Endothelial cell of umbilical vein (primary cell): ENCODE results near the gene USP48. TPM values are rescaled to one million over a fixed set of nuclear protein-coding genes. Genes with fewer than 3 reads are reported as not detected.
A peak's percentile ranks its signal among the peaks of the same experiment; 100 is the strongest.

Source experiments
- BruUV-seq: library from RNA; stranded (reverse); fragments of 400-500 nt; replicated peaks from 2 replicates; lab custom pipeline; 2021; lab: Mats Ljungman, UMichigan
- CTCF ChIA-PET: fragments of 300-600, 350-600 bp; sonication (Branson Sonifier 250); formaldehyde crosslinking; loops from one replicate; lab custom pipeline; 2021; ENCODE audit warnings: antibody characterized with exemption, inconsistent platforms; lab: Charles Lee
- POLR2A ChIA-PET: fragments of 300-600, 350-600 bp; sonication (Branson Sonifier 250); formaldehyde crosslinking; loops from one replicate; lab custom pipeline; 2021; ENCODE audit warnings: antibody characterized with exemption, inconsistent platforms; lab: Charles Lee
- DNase-seq: peaks from one replicate; pipeline ENCODE4 v3.0.0-alpha.2; 2011; ENCODE audit warnings: low read depth, low spot score
- FAIRE-seq: peaks from 2 replicates; lab custom pipeline; 2011; peaks lifted over from hg19 to GRCh38; lab: Jason Lieb, UNC
- H2AFZ ChIP-seq: 2 replicates; pipeline ENCODE4 v1.6.0; 2012; ENCODE audit warnings: low read depth, low read length, control low read depth, inconsistent platforms
- H3K27ac ChIP-seq: 2 replicates; pipeline ENCODE4 v1.5.1; 2011; ENCODE audit warnings: low read depth, mild to moderate bottlenecking, control low read depth, low read length, moderate library complexity; ENCODE audit not compliant: insufficient read depth
- H3K27me3 ChIP-seq, 2 experiments: 2 replicates each; pipeline versions ENCODE4 v1.6.0 to v1.6.1; 2011; ENCODE audit warnings: low read length in 2 of 2, mixed read lengths in 1 of 2; ENCODE audit not compliant: control insufficient read depth in 2 of 2, insufficient read depth in 2 of 2
- H3K36me3 ChIP-seq, 2 experiments: 2 replicates in 1 of 2; 3 replicates in 1 of 2; pipeline ENCODE4 v1.5.1; 2011; ENCODE audit warnings: low read length in 2 of 2, mild to moderate bottlenecking in 1 of 2, moderate library complexity in 1 of 2; ENCODE audit not compliant: control insufficient read depth in 2 of 2, insufficient read depth in 2 of 2; ENCODE audit errors: extremely low read depth in 1 of 2
- H3K4me1 ChIP-seq: 3 replicates; pipeline ENCODE4 v1.5.1; 2011; ENCODE audit warnings: mild to moderate bottlenecking, low read length; ENCODE audit not compliant: control insufficient read depth, insufficient read depth; ENCODE audit errors: extremely low read depth
- H3K4me2 ChIP-seq: 2 replicates; pipeline ENCODE4 v1.6.1; 2011; ENCODE audit warnings: low read length, control low read depth, mixed read lengths; ENCODE audit not compliant: insufficient read depth
- H3K4me3 ChIP-seq, 3 experiments: fragments of 200-600 bp in 1 of 3; sonication (generic), shearing (Covaris generic) in 1 of 3; replicated peaks in 1 of 3; 2 replicates each; pipeline ENCODE4 v1.5.1; 2011 to 2016; ENCODE audit warnings: control low read depth in 3 of 3, low read length in 3 of 3, mild to moderate bottlenecking in 2 of 3, inconsistent platforms in 1 of 3, low read depth in 1 of 3, moderate library complexity in 1 of 3; ENCODE audit not compliant: insufficient read depth in 1 of 3
- H3K79me2 ChIP-seq: 2 replicates; pipeline ENCODE4 v1.6.0; 2012; ENCODE audit warnings: low read length, inconsistent platforms; ENCODE audit not compliant: control insufficient read depth, insufficient read depth
- H3K9ac ChIP-seq: replicated peaks from 2 replicates; pipeline ENCODE3; 2011; ENCODE audit warnings: low read length, control low read depth; ENCODE audit not compliant: insufficient read depth; ENCODE audit errors: extremely low read depth
- H3K9me1 ChIP-seq: replicated peaks from 3 replicates; pipeline ENCODE4 v1.6.0; 2011; ENCODE audit warnings: mild to moderate bottlenecking, low read length; ENCODE audit not compliant: control insufficient read depth, insufficient read depth; ENCODE audit errors: extremely low read depth
- H3K9me3 ChIP-seq: replicated peaks from 2 replicates; pipeline ENCODE4 v1.5.1; 2012; ENCODE audit warnings: low read length, inconsistent platforms; ENCODE audit not compliant: control insufficient read depth, insufficient read depth
- H4K20me1 ChIP-seq: replicated peaks from 2 replicates; pipeline ENCODE3; 2011; ENCODE audit warnings: mild to moderate bottlenecking, low read length; ENCODE audit not compliant: control insufficient read depth, insufficient read depth; ENCODE audit errors: extremely low read depth
- CTCF ChIP-seq, 2 donors: IDR thresholded peaks; 1 replicate in 1 of 2; 2 replicates in 1 of 2; pipeline ENCODE4 v1.5.1; 2011; ENCODE audit warnings: low read length in 2 of 2, mild to moderate bottlenecking in 2 of 2, moderate library complexity in 2 of 2, control low read depth in 1 of 2, inconsistent platforms in 1 of 2, low read depth in 1 of 2; ENCODE audit not compliant: insufficient read depth in 1 of 2; ENCODE audit errors: extremely low read depth in 1 of 2
- EZH2 ChIP-seq: IDR thresholded peaks from 2 replicates; pipeline ENCODE4 v1.6.1; 2012; ENCODE audit warnings: borderline replicate concordance, low read depth, mild to moderate bottlenecking, moderate library complexity, low read length, inconsistent platforms; ENCODE audit not compliant: severe bottlenecking
- FOS ChIP-seq: IDR thresholded peaks from 2 replicates; pipeline ENCODE4 v1.6.1; 2011; ENCODE audit warnings: mild to moderate bottlenecking, low read length, moderate library complexity, borderline replicate concordance; ENCODE audit not compliant: insufficient read depth
- GATA2 ChIP-seq: IDR thresholded peaks from 2 replicates; pipeline ENCODE4 v1.7.0; 2011; ENCODE audit warnings: low read depth, mild to moderate bottlenecking, moderate library complexity, mixed read lengths, low read length; ENCODE audit not compliant: insufficient read length, insufficient read depth
- JUN ChIP-seq: IDR thresholded peaks from 2 replicates; pipeline ENCODE4 v1.6.1; 2011; ENCODE audit warnings: borderline replicate concordance, low read depth; ENCODE audit not compliant: insufficient read length, insufficient read depth
- MAX ChIP-seq: IDR thresholded peaks from 2 replicates; pipeline ENCODE4 v1.6.1; 2011; ENCODE audit not compliant: insufficient read depth, insufficient read length
- MYC ChIP-seq: IDR thresholded peaks from one replicate; pipeline ENCODE4 v1.6.1; 2011; ENCODE audit warnings: mild to moderate bottlenecking, low read depth, low read length
- POLR2A ChIP-seq: IDR thresholded peaks from 2 replicates; pipeline ENCODE4 v1.6.1; 2012; ENCODE audit warnings: low read depth, mild to moderate bottlenecking, control low read depth, low read length
- POLR2AphosphoS5 ChIP-seq: IDR thresholded peaks from 2 replicates; pipeline ENCODE4 v1.6.1; 2012; ENCODE audit warnings: low read depth, mild to moderate bottlenecking, control low read depth, low read length, moderate library complexity; ENCODE audit not compliant: insufficient read depth
- dilution Hi-C: fragments of 300-500 bp; cut with MboI; formaldehyde crosslinking; loops from one replicate; pipeline ENCODE4 v1.15.0; 2019; ENCODE audit warnings: low sequenced_read_pairs; ENCODE audit not compliant: extremely low pct_ligation_motif_present
- intact Hi-C: fragments of 100-400 bp; cut with micrococcal nuclease; formaldehyde crosslinking; loops from one replicate; pipeline ENCODE4 v1.10.0; 2022
- polyA plus RNA-seq, 4 experiments: library from polyadenylated mRNA; depleted of rRNA in 3 of 4; stranded (reverse) in 3 of 4; unstranded in 1 of 4; fragments of >200 nt; gene quantifications; 2 replicates each; pipeline versions ENCODE4 v1.2.1 to v1.2.3, GENCODE V29; 2011 to 2012; ENCODE audit warnings: missing spikeins in 1 of 4
- total RNA-seq: library from RNA; stranded (reverse); gene quantifications from 2 replicates; pipeline ENCODE4 v1.2.3, GENCODE V29; 2021

Gene USP48
- total and polyA plus RNA-seq, 2 donors (not counting 3 experiments of a cell fraction or from before 2014, with no cell fraction given): 27.2 to 149 TPM

- Histone ChIP-seq H3K4me1 (peaks cover 20% of the 10 kb centered on the region), H3K4me3 (no peak overlapping the region), H3K27ac (no peak overlapping the region), H3K4me2 (no peak overlapping the region), H3K27me3 (no peaks in the 10 kb centered on the region), H3K9me3 (no peaks in the 10 kb centered on the region), H3K9ac (no peak overlapping the region), H3K79me2 (peaks cover 6% of the 10 kb centered on the region), H4K20me1 (no peaks in the 10 kb centered on the region), H2AFZ (no peak overlapping the region), H3K9me1 (no peaks in the 10 kb centered on the region), H3K36me3 (peaks cover 6 to 30% of the 10 kb centered on the region in 2 experiments)
- FAIRE-seq (no peak), DNase-seq (no peak)
- ChIA-PET POLR2A (no interaction called here), CTCF (interaction anchor here (1.5 to 2.7 kb wide), 2 partner anchors 37 to 58 kb away, joined by 3 to 11 read pairs; no protein-coding TSS in a partner anchor)
- dilution Hi-C loops (no loop called here), intact Hi-C loops (loop anchor here (5.0 kb wide), 2 partner anchors 43 to 58 kb away; partner anchors contain the start of gene USP48)
- no peak for TF ChIP-seq CTCF (IDR thresholded peaks at IDR 0.05; ENCODE audit: extremely low read depth in 1 of 2, insufficient read depth in 1 of 2, low read depth in 1 of 2, low read length in 2 of 2)
- no peak for TF ChIP-seq POLR2AphosphoS5
- no TSS peak for BruUV-seq
Observed at GRCh38 chr1:21724098-21724497, 58.9 kb downstream of the USP48 start.

DNA sequence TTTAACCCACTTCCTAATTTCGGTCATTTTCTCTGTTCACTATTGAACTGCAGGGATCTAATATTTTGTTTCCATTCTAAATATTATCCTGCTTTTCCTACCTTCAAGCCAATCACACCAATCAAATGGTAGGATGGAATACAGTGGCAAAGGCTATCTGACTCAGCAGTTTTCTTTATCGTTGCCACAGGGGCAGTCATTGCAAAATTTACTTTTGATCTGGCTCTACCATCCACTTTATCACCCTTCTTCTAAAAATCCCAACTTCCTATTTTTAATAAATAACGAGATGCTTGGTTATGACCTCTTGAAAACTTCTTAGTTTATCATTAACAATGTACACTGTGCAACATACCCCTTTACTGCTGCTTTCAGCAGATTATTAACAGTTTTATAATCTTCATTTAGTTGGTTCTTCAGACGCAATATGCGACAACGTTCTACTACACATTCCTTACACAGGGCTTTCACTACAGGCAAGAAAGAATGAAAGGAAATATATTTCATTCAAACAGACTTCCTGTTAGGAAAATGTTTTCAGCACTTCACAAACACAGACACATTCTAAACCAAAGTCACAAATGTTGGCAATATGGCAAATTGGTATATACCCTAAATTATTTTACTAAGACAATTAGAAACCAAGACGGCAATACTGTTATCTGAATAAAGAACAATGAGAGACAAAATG lies 61.5 kb downstream of the USP48 start:
- Histone ChIP-seq H3K4me1 (peaks cover 20% of the 10 kb centered on the region), H3K9me1 (no peaks in the 10 kb centered on the region), H4K20me1 (no peaks in the 10 kb centered on the region), H3K27me3 (no peaks in the 10 kb centered on the region), H3K9me3 (no peaks in the 10 kb centered on the region), H3K36me3 (peaks cover 8 to 26% of the 10 kb centered on the region in 2 experiments), H3K4me2 (peak overlapping the region; percentile 78), H3K79me2 (peaks cover 4% of the 10 kb centered on the region), H3K27ac (peak overlapping the region; percentile 55), H3K4me3 (peak overlapping the region in 1 of 3 experiments; percentile 27), H3K9ac (peak overlapping the region; percentile 8), H2AFZ (no peak overlapping the region)
- FAIRE-seq: peak; percentile 72
- no TSS peak for BruUV-seq
- CTCF ChIA-PET: interaction anchor here (0.8 to 2.7 kb wide), 4 partner anchors 14 to 60 kb away, joined by 3 to 11 read pairs (median 6); no protein-coding TSS in a partner anchor
- DNase-seq: peak; percentile 77
- dilution Hi-C loops (no loop called here), intact Hi-C loops (loop anchor here (5.0 kb wide), 2 partner anchors 46 to 61 kb away; partner anchors contain the start of gene USP48)
- TF ChIP-seq MAX (no peak), JUN (no peak), EZH2 (no peak), CTCF (IDR thresholded peaks at IDR 0.05; ENCODE audit: extremely low read depth in 1 of 2, insufficient read depth in 1 of 2, low read depth in 1 of 2, low read length in 2 of 2) (no peak), POLR2AphosphoS5 (no peak), FOS (no peak), GATA2 (no peak), MYC (no peak), POLR2A (no peak)
- POLR2A ChIA-PET: no interaction called here
